HFF-Myc (cell line): ENCODE results near the gene AOAH.

Experiments used
- DNase-seq: peaks from one replicate; pipeline ENCODE4 v3.0.0-alpha.2; 2011; ENCODE audit warnings: low read depth; ENCODE audit errors: extremely low read depth
- H3K4me3 ChIP-seq: replicated peaks from 2 replicates; pipeline ENCODE4 v1.5.1; 2011; ENCODE audit warnings: low read depth, mild to moderate bottlenecking, control low read depth, low read length
- TF ChIP-seq, protein P1 (sequence below): IDR thresholded peaks from 2 replicates; pipeline ENCODE4 v1.5.1; 2012; ENCODE audit warnings: mild to moderate bottlenecking, low read depth, low read length, control low read depth; ENCODE audit errors: missing control alignments

Gene AOAH

GRCh38 chr7:36526863-36527548 lies 197.3 kb downstream of the AOAH start:
- DNase-seq = peak; percentile 44
- H3K4me3 ChIP-seq = no peak overlapping the region
- TF ChIP-seq, protein P1, sequence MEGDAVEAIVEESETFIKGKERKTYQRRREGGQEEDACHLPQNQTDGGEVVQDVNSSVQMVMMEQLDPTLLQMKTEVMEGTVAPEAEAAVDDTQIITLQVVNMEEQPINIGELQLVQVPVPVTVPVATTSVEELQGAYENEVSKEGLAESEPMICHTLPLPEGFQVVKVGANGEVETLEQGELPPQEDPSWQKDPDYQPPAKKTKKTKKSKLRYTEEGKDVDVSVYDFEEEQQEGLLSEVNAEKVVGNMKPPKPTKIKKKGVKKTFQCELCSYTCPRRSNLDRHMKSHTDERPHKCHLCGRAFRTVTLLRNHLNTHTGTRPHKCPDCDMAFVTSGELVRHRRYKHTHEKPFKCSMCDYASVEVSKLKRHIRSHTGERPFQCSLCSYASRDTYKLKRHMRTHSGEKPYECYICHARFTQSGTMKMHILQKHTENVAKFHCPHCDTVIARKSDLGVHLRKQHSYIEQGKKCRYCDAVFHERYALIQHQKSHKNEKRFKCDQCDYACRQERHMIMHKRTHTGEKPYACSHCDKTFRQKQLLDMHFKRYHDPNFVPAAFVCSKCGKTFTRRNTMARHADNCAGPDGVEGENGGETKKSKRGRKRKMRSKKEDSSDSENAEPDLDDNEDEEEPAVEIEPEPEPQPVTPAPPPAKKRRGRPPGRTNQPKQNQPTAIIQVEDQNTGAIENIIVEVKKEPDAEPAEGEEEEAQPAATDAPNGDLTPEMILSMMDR = no peak

GRCh38 chr7:36523371-36524101 lies 200.8 kb downstream of the AOAH start:
- TF ChIP-seq, protein P1 = no peak
- no peak overlapping the region for H3K4me3 ChIP-seq
- no peak for DNase-seq

- H3K4me3 ChIP-seq = no peak overlapping the region
- TF ChIP-seq, protein P1 = no peak
- DNase-seq = no peak
Measured at GRCh38 chr7:36522453-36523007, 201.8 kb downstream of the AOAH start.

- no peak overlapping the region for H3K4me3 ChIP-seq
- no peak for DNase-seq
- TF ChIP-seq, protein P1 = no peak
Measured at GRCh38 chr7:36521911-36522310, 202.4 kb downstream of the AOAH start.

DNA sequence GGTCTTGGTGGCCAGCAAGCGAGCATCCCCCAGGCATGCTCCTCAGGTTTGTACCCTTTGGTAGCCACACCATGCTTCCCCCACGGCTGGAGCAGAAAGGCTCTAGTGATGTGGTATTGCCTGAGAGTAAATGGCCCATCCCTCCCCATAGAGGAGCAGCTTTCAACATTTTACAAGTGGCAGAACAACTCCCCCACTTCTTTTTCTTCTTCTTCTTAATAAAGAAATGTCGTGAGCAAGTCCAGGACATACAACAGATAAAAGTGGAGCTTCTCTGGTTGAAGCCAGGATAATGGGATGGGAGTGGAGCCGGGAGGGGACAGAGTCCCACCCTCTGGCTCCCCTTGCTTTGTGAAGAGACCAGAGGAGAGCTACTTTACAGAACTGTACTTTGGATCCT lies 203.2 kb downstream of the AOAH start:
- H3K4me3 ChIP-seq = no peak overlapping the region
- TF ChIP-seq, protein P1 = no peak
- DNase-seq = no peak

- no peak overlapping the region for H3K4me3 ChIP-seq
- no peak for DNase-seq
- TF ChIP-seq, protein P1 = no peak
Measured at GRCh38 chr7:36515847-36516246, 208.4 kb downstream of the AOAH start.
